Activated CD8-positive, alpha-beta T cell treated with anti-CD3 and anti-CD28 coated beads, Interleukin-2, amount 10 ng/mL, durations not matched to agents 7 days and 5 days (primary cell): Measurements from ENCODE around the gene FTO. TPM values are rescaled to one million over a fixed set of nuclear protein-coding genes. Genes with fewer than 3 reads are reported as not detected.

ENCODE experiments used
- ATAC-seq: fragments of 150-1000 bp; cut with Tn5 transposase; one replicate; pipeline ENCODE4 v1.10.0; 2021; ENCODE audit warnings: moderate library complexity
- CTCF ChIA-PET: fragments of 350-600 bp; sonication (Branson Sonifier 250); formaldehyde crosslinking; loops from one replicate; lab custom pipeline; 2021; ENCODE audit warnings: antibody characterized with exemption; lab: Charles Lee
- POLR2A ChIA-PET: fragments of 350-600 bp; sonication (Branson Sonifier 250); formaldehyde crosslinking; loops from one replicate; lab custom pipeline; 2021; ENCODE audit warnings: antibody characterized with exemption; lab: Charles Lee
- DNase-seq: peaks from one replicate; pipeline ENCODE4 v3.0.0-alpha.2; 2020
- H3K27ac Mint-ChIP-seq: one replicate; pipeline ENCODE4 v1.8.0; 2021; ENCODE audit warnings: mild to moderate bottlenecking, mixed read lengths
- H3K27me3 Mint-ChIP-seq: one replicate; pipeline ENCODE4 v1.8.0; 2021; ENCODE audit warnings: low read depth, mixed read lengths
- H3K36me3 Mint-ChIP-seq: one replicate; pipeline ENCODE4 v1.8.0; 2021; ENCODE audit warnings: low read depth, mixed read lengths
- H3K4me1 Mint-ChIP-seq: one replicate; pipeline ENCODE4 v1.8.0; 2021; ENCODE audit warnings: low read depth, mixed read lengths
- H3K4me3 Mint-ChIP-seq: one replicate; pipeline ENCODE4 v1.8.0; 2021; ENCODE audit warnings: mild to moderate bottlenecking, mixed read lengths
- H3K9me3 Mint-ChIP-seq: one replicate; pipeline ENCODE4 v1.8.0; 2022; ENCODE audit warnings: mixed read lengths; ENCODE audit not compliant: insufficient read depth
- total RNA-seq, 2 experiments: library from RNA; stranded (reverse); gene quantifications; one replicate each; pipeline ENCODE4 v1.2.3, GENCODE V29; 2021

FTO gene
- total RNA-seq, 2 experiments from 2014 or later: 40.2 to 44.5 TPM

DNA sequence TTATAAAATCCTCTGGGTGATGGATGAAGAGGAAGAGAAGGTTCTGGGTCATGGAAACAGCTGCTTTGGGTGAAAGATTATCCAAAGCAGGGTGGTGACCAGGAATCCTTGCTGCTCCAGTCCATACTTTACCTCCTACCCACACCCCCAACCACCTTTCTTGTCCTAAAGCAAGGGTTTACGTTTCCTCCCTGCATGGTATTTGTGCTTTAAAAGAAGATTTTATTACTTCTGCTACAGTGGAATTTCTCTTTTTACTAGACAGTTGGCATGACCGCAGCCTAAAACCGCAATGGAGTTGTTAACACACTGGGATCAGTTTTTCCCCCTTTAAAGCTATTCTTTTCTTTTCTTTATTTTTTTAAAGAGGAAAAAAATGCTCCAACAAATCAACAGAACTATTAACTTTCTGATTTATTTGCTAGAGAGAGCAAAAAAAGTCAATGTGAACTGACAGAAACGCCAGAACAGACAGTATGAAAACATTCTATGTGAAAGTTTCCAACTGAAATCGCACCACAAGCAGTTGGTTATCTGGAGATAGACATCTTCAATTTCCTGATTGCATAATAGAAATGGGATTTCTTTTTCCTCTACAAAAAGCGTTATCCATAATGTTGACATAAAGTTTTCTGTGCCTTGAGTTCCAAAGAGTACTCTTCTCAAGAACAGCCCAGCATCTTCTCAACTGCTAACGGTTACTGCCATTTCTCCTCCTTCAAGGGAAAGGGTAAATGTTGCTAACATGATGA lies 346.7 kb downstream of the FTO start:
- ChIA-PET CTCF (no interaction called here), POLR2A (no interaction called here)
- Mint-ChIP-seq H3K27me3 (no peaks in the 10 kb centered on the region), H3K27ac (no peak overlapping the region), H3K9me3 (no peaks in the 10 kb centered on the region), H3K4me3 (no peak overlapping the region), H3K36me3 (no peaks in the 10 kb centered on the region), H3K4me1 (no peaks in the 10 kb centered on the region)
- DNase-seq (no peak), ATAC-seq (no peak)

DNA sequence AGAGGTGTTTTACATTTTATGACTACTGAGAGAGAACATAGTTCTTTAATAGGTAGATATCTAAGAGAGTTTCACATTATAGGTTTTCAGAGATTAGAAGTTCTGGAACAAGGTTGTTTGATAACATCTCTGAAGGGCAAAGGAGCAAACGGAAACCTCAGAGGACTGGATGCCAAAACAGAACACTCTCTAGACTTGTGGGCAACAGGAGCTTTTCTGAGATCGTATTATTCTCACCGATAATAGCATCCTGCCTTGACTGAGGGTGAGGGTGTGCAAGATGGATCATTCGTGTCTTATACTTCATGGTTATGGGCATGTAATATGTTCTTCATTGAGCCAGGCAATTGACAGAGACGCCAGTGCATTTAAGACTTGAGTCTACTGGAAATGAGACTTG lies 347.9 kb downstream of the FTO start:
- Mint-ChIP-seq H3K27me3 (no peaks in the 10 kb centered on the region), H3K4me1 (no peaks in the 10 kb centered on the region), H3K36me3 (no peaks in the 10 kb centered on the region), H3K27ac (no peak overlapping the region), H3K4me3 (no peak overlapping the region), H3K9me3 (no peaks in the 10 kb centered on the region)
- DNase-seq (no peak), ATAC-seq (no peak)
- POLR2A ChIA-PET: no interaction called here
- CTCF ChIA-PET: no interaction called here

DNA sequence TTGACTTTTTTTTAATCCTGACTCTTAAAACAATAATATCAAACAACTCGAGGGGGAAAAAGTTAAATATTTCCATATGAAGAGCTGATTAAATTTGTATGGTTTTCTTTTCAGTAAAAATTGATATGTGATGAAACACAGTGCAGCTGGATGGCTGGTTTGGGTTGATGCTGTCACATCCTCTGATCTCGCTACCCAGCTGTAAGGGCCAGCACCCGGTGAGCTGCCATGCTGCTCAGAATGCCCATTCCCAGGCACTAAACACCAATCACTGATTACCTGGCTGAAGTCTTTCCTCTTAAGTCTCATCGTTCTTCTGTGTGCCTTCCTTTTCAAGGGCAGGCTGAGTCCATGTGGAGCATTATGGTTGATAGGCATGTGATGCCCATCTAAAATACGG lies 348.3 kb downstream of the FTO start:
- ATAC-seq: no peak
- Mint-ChIP-seq H3K4me3 (no peak overlapping the region), H3K27me3 (no peaks in the 10 kb centered on the region), H3K4me1 (no peaks in the 10 kb centered on the region), H3K36me3 (no peaks in the 10 kb centered on the region), H3K9me3 (no peaks in the 10 kb centered on the region), H3K27ac (no peak overlapping the region)
- POLR2A ChIA-PET: no interaction called here
- DNase-seq: no peak
- CTCF ChIA-PET: no interaction called here

GRCh38 chr16:54053891-54054820 lies 350.2 kb downstream of the FTO start:
- no peak for ATAC-seq
- H3K4me3 Mint-ChIP-seq: no peak overlapping the region
- no peaks in the 10 kb centered on the region for H3K9me3 Mint-ChIP-seq

GRCh38 chr16:54055191-54055590 lies 351.2 kb downstream of the FTO start:
- no peaks in the 10 kb centered on the region for H3K9me3 Mint-ChIP-seq
- no peak for ATAC-seq
- no peaks in the 10 kb centered on the region for H3K4me1 Mint-ChIP-seq
- H3K36me3 Mint-ChIP-seq: no peaks in the 10 kb centered on the region
- no peak for DNase-seq
- ChIA-PET POLR2A (no interaction called here), CTCF (no interaction called here)
- H3K27me3 Mint-ChIP-seq: no peaks in the 10 kb centered on the region
- H3K27ac Mint-ChIP-seq: no peak overlapping the region
- H3K4me3 Mint-ChIP-seq: no peak overlapping the region

More at GRCh38 chr16:54053891-54054820, 350.2 kb downstream of the FTO start:
- ChIA-PET CTCF (no interaction called here), POLR2A (no interaction called here)
- no peak for DNase-seq
- no peak overlapping the region for H3K27ac Mint-ChIP-seq
- H3K36me3 Mint-ChIP-seq: no peaks in the 10 kb centered on the region
- H3K4me1 Mint-ChIP-seq: no peaks in the 10 kb centered on the region
- H3K27me3 Mint-ChIP-seq: no peaks in the 10 kb centered on the region

DNA sequence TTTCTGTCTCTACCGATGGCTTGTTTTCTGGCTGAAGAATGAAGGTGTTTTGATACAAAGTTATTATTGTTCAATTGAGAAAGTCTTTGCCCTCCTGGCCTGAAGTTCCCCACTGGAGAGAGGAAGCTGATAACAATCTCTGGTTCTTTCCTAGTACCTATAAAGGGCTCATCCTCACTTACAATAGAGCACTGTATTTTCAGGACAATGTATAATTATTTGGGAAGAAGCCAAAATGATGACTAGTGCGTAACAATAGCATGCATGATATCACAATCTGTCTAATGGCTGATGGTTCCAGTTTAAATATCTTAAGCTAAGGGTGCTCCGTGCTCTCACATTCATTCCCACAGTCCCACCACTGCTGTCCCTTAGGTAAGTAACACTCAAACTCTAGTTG lies 351.9 kb downstream of the FTO start:
- Mint-ChIP-seq H3K4me1 (no peaks in the 10 kb centered on the region), H3K27ac (no peak overlapping the region), H3K27me3 (no peaks in the 10 kb centered on the region), H3K36me3 (no peaks in the 10 kb centered on the region), H3K9me3 (no peaks in the 10 kb centered on the region), H3K4me3 (no peak overlapping the region)
- ChIA-PET CTCF (no interaction called here), POLR2A (no interaction called here)
- no peak for DNase-seq
- no peak for ATAC-seq

DNA sequence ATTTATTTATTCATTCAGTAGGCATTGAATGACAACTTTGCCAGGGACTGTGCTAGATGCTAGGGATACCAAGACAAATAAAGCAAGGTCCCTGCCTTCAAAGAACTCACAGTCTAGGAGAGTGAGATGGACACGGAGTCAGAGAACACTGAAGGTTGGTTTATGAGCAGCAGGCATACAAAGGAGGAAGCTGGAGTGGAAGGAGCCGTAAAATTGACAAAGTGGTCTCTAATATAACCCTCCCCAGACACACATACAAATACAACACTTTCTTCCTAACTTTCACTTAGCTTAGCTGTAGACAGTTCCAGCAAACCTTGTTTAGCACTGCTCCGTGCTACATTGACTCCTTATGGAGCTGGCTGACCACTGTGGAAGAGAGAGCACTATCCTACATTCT lies 353.0 kb downstream of the FTO start:
- Mint-ChIP-seq H3K36me3 (no peaks in the 10 kb centered on the region), H3K27ac (no peak overlapping the region), H3K4me3 (no peak overlapping the region), H3K27me3 (no peaks in the 10 kb centered on the region), H3K9me3 (no peaks in the 10 kb centered on the region), H3K4me1 (no peaks in the 10 kb centered on the region)
- ChIA-PET CTCF (no interaction called here), POLR2A (no interaction called here)
- ATAC-seq: no peak
- no peak for DNase-seq

DNA sequence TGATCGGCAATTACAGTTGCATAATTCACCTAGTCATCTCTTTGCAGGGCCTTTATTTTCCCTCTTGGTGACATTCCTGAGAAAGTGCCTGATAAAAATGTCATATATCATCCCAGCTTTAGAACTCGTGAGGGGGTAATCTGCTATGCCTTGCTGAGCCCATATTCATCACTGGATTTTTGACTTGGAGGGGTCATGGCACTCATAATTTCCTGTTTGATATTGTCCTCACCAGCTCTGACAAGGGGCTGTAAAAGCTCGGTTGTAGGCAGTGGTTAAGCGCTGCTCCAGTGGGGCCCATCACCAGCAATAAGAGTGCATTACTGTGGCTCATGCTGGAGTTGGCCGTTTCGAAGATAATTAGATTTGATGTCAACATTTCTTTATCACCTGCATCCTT lies 355.4 kb downstream of the FTO start:
- Mint-ChIP-seq H3K27ac (no peak overlapping the region), H3K9me3 (no peaks in the 10 kb centered on the region), H3K4me3 (no peak overlapping the region), H3K36me3 (no peaks in the 10 kb centered on the region), H3K4me1 (no peaks in the 10 kb centered on the region), H3K27me3 (no peaks in the 10 kb centered on the region)
- ATAC-seq (no peak), DNase-seq (no peak)
- CTCF ChIA-PET: no interaction called here
- POLR2A ChIA-PET: no interaction called here

- ATAC-seq: no peak
- H3K4me1 Mint-ChIP-seq: no peaks in the 10 kb centered on the region
- POLR2A ChIA-PET: no interaction called here
Observed at GRCh38 chr16:54060599-54061421, 356.9 kb downstream of the FTO start.

DNA sequence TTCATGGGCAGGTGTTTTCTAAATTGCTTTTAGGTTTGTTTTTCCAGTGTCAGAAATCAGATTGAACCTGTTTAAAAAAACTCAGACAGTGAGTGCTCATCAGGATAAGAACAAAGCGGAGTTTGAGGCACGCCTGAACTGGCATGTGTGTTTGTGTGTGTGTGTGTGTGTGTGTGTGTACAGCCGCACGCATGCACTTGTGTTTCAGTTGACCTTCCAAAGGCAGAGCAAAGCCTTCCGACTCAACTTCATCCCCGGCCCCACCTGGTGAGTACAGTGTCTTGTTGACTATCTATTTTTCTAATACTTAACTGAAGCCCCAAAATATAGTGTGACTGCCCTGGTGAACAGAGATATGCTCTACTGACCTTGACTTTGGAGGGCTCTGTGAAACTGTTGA lies 357.5 kb downstream of the FTO start:
- no peaks in the 10 kb centered on the region for H3K36me3 Mint-ChIP-seq
- ChIA-PET POLR2A (no interaction called here), CTCF (no interaction called here)
- H3K4me3 Mint-ChIP-seq: no peak overlapping the region
- no peaks in the 10 kb centered on the region for H3K9me3 Mint-ChIP-seq
- ATAC-seq (no peak), DNase-seq (no peak)
- no peaks in the 10 kb centered on the region for H3K27me3 Mint-ChIP-seq
- H3K27ac Mint-ChIP-seq: no peak overlapping the region
- no peaks in the 10 kb centered on the region for H3K4me1 Mint-ChIP-seq

More at GRCh38 chr16:54060599-54061421, 356.9 kb downstream of the FTO start:
- no peak overlapping the region for H3K27ac Mint-ChIP-seq
- no peaks in the 10 kb centered on the region for H3K27me3 Mint-ChIP-seq
- no peaks in the 10 kb centered on the region for H3K36me3 Mint-ChIP-seq
- no peak overlapping the region for H3K4me3 Mint-ChIP-seq
- no peak for DNase-seq
- no peaks in the 10 kb centered on the region for H3K9me3 Mint-ChIP-seq
- CTCF ChIA-PET: no interaction called here

- CTCF ChIA-PET: no interaction called here
- no peaks in the 10 kb centered on the region for H3K27me3 Mint-ChIP-seq
- H3K9me3 Mint-ChIP-seq: no peaks in the 10 kb centered on the region
- no peaks in the 10 kb centered on the region for H3K4me1 Mint-ChIP-seq
- H3K27ac Mint-ChIP-seq: no peak overlapping the region
- no peak overlapping the region for H3K4me3 Mint-ChIP-seq
- POLR2A ChIA-PET: no interaction called here
- DNase-seq: no peak
- H3K36me3 Mint-ChIP-seq: no peaks in the 10 kb centered on the region
- ATAC-seq: no peak
Observed at GRCh38 chr16:54062361-54063278, 358.7 kb downstream of the FTO start.
